HG03196 (cell line): ENCODE data around the gene BDH2.

ENCODE experiments used
- ATAC-seq: cut with Tn5 transposase; IDR thresholded peaks from one replicate; pipeline ENCODE4 v1.9.1; 2021; ENCODE audit not compliant: unreplicated experiment

The BDH2 gene

DNA sequence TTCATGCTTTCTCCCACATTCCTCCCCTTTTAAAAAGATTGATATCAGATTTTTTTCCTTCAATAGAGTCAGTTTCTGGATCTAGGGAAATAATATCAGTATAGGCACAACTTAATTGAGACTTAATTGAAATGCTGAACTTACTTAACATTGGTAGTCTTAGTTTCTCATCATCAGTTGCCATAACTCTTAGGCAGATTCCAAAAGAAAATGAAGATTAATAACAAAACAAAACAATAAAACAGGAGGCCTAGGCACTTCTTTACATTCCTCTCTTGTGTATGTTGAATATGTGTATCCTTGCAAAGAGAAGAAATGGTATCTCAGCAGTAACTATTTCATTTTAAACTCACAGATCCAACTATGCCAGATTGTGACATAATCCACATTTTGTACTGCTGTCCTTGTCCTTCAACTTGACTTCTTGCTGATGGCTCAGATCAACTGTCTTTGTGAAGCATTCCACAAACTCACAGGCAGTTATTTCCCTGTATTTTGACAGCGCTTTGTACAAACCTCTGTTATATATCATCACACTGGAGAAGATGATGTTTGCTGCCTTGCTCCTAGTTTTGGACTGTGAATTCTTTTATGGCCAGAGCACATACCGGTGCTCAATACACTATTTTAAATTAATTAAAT, 14.0 kb downstream of the BDH2 start:
- no peak for ATAC-seq

DNA sequence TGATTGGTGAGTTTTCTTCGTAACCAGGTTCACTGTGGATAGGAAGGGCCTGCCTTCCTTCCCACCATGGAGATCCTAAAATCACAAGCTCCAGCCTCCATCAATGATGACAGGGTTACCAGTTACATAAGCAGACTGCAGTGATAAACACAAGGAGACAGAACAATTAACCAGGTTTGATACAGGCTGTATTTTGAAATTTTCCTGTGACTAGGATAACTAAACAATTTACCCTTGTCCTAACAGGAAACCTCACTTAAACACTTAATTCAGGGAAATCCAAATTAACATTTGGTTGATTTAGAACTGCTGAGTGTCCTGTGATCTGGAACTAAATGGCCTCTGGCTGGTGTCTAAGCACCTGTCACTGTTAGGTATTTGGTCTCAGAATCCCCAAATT, 20.0 kb downstream of the BDH2 start:
- ATAC-seq: no peak

DNA sequence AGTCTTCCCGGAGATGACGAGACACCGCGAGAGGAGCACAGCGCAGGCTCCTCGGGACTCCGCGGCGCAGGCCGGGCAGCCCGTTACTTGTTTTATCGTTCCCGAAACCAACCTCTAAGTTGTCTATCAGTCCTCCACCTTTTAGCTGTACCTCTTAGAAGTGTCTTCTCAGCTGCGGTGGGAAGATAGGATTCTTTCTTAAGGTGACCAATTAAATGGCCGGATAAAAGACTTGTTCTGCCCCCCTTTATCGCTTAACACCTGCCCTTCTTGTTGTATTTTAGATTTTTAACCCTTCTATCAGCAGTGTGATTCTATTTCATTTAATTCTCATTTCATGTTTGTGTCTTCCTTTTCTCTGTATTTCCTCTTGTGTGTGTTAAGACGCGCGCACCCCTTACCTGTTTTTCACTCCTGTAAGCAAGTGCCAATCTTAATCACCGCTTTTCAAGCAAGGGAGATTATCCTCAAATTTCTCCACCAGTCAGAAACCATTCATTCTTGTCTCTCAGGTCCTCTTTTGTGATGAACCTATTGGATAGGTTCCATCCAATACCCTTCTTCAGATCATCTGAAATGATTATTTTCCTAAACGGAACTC, 22.8 kb downstream of the BDH2 start, which contains the start of gene SLC9B2:
Gene SLC9B2 (minus strand): TSS at position 15 of the 601 bp plus-strand sequence. CDS start 9,211 bp downstream, outside the sequence.
- peak; percentile 38 for ATAC-seq

DNA sequence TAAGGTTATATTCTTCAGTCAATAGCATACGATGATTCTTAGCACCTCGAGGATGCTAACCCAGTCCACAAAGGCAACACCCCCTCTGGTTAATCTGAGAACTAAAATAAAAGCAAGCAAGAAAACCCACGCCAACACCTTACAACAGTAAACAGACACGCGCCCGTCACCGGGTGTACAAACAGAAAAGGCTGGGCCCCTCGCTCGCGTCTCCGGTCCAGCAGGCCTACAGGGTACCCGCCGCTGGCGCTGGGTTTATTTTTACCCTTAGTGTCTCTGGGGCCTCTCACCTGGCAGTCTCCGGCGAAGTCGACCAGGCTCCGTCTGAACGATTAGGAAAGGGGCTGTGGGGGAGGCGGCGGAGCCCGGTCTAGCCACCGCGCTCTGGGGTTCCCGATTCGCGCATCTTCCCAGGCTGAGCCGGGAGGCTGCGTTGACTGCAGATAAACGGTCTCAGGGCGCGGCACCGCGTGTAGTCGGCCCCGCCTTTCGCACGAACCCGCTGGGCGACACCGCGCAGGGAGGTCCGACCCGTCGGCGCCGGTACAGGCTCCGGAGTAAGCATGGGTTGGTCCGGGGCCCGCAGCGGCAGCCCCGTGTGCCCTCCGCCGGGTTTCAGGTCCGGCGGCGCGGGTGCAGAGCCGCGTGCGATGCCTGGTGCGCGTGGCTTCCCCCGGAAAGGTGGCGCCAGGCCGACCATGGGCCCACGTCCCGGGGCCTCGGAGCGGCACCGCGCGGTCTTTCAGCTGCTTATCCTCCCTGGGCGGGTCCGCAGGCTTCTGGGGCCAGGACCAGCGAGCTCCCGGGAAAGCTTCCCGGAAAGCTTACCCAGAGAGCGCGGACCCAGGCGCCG, 23.5 kb downstream of the BDH2 start:
- ATAC-seq: peak; percentile 53

DNA sequence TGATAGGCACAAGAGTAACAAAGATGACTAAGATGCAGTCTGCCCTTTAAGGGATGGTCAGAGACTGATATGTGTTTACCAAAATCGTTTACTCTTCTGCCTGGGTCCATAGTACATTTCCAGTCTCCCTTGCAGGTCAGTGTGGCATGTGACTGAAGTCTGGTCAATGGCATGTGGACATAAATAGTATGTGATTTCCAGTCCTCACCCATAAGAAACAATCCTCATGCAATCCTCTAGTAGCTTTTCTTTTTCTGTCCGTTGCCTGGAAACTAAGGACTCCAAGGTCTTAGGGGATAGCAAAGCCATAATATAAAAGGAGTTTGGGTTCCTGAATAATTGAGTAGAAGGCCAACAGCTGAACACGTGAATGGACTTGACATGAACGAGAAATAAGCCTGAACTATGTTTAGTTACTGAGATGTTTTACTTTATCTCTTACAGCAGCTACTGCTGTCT, 24.2 kb downstream of the BDH2 start:
- peak; percentile 2 for ATAC-seq

DNA sequence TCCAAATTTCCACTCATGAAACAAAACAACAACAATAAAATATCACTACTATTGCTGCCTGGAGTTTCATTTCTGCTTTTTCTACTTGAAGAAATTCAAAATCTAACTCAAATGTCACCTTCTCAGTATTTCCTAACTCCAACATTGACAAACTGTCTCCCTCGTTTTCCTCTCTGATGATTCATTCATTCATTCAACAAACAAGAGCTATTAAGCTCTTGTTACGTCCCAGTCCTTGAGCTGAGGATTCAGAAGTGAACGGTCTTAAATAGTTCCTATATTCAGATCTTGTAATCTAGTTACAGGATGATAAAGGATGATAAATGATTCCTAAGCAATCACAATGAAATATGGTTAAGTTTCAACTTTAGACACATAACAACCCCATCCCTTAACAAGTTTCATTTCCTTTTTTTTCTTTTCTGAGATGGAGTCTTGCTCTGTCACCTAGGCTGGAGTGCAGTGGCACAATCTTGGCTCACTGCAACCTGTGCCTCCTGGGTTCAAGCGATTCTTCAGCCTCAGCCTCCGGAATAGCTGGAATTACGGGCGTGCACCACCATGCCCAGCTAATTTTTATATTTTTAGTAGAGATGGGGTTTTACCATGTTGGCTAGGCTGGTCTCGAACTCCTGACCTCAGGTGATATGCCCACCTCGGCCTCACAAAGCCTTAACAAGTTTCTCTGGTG, 24.7 kb downstream of the BDH2 start:
- peak; percentile 35 for ATAC-seq

DNA sequence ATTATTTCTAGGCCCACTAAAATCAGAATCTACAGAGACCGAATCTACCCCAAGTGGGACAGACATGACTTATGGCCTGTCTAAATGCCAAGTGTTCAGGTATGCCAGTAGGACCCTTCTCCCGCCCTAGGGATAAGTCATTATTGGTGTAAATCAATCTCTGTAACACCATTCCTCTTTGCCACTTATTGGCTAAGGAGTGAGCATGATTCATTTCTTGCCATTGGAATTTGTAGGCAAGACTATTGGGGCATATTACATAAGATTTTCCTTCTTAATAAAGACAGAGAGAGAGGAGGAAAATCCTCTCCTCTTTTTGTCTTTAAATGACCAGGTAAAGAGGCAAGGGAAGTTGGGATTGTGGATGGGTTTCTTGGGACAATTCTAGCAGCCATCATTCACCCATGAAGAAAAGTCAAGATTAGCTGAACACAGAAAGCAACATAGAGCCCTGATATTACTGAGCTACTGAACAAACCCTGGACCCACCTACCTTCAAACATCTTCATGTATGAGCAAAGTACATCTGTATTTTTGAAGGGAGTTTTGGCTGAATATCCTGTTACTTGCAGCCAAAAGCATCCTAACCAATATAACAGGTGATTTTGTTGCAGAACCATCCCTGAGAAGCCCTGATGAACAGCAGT, 25.7 kb downstream of the BDH2 start:
- ATAC-seq: no peak

DNA sequence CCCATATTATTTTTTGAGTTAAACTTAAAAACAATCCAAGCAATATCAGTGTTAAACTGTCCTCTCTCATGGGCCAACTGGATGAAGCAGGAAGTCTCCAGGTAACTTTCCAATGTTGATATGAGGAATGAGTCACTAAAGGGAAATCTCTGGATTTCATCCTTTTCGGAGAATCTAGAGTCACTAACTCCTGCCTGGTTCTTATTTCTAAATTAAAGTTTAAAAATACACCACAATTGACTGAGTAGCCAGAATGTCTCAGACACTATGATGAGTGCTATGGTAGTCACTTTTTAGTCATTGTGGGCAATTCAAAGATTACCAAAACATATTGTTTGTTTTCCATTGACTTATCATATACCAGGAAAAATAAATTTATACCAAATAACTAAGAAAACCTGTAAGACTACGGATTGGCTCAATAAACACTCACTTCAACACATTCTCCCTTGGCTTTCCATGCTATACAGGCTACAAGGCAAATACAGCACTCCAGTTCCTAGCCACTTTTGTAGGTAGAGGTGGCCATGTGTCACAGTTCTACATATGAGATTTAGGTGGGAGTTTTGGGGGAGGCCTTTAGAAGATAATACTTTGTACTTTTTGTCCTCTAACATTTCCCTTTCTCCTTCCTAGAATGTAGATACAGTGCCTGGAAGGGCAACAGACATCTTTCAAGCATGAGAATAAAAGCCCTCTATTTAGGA, 31.6 kb downstream of the BDH2 start:
- no peak for ATAC-seq

DNA sequence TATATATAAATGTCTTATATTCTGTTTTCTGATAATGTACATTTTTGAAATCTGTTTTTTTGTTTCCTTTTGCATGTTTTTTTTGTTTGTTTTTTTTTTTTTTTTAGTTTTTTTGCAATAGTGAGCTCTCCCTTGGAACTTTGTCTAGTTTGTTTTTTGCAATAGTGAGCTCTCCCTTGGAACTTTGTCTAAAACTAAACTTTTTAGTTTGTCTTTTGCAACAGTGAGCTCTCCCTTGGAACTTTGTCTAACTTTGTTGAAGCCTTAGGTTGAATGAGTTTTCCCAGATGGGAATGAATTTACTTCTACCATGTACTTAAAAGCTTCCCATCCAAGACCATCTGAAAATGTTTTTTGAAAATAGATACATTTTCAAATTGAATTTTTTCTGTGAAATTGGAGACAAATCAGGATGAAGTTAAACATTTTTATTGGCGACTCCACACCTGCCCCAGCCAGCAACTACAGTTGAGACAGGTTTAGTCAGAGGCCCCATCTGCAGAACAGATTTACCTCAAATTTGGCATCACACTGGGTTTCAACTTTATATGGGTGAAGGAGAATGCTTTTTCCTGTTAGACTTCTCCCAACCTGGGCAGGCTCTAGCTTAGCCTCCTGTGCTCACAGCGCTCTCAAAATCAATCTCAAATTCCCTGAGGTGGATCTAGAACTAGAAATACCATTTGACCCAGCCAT, 39.0 kb downstream of the BDH2 start:
- no peak for ATAC-seq

DNA sequence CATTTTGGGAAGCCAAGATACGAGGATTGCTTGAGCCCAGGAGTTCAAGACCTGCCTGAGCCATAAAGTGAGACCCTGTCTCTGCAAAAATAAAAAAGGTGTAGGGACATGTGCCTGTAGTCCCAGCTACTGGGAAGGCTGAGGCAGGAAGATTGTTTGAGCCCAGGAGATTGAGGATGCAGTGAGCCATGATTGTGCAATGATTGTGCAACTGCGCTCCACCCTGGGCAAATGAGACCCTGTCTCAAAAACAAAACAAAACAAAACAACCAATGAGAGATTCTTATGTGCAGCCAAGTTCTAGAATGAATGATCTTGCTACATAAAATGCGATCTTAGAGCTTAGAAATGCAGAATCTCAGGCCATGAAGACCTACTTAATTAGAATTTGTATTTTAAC, 45.6 kb downstream of the BDH2 start:
- no peak for ATAC-seq

DNA sequence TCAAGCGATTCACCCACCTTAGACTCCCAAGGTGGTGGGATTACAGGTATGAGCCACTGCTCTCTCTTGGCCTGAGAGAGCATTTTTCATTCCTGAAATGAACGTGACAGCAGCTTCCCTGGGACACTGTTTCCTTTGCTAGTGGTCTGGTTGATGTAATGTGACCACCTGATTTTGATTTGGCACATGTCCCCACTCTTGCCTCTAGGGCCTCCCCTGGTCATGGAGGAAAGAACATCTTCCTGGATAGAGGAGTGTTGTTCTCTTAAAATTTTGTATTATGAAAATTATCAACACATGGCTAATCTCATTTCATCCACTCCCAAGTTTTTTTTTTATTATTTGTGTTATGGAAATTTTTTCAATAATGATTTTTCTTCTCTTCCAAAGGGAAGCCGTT, 46.9 kb downstream of the BDH2 start:
- no peak for ATAC-seq

DNA sequence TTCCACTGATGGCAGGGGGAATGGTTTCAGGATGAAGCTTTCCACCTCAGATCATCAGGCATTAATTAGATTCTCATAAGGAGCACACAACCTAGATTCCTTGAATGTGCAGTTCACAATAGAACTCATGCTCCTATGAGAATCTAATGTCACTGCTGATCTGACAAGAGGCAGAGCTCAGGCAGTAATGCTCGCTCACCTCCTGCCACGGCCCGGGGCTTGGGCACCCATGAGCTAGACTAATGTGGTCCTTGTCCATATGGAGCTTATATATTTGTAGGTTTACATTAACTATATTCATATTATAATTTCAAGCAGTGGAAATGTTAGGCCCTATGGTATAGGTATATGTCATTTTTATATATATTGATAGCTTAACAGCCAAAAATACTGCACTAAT, 47.5 kb downstream of the BDH2 start:
- ATAC-seq: no peak

DNA sequence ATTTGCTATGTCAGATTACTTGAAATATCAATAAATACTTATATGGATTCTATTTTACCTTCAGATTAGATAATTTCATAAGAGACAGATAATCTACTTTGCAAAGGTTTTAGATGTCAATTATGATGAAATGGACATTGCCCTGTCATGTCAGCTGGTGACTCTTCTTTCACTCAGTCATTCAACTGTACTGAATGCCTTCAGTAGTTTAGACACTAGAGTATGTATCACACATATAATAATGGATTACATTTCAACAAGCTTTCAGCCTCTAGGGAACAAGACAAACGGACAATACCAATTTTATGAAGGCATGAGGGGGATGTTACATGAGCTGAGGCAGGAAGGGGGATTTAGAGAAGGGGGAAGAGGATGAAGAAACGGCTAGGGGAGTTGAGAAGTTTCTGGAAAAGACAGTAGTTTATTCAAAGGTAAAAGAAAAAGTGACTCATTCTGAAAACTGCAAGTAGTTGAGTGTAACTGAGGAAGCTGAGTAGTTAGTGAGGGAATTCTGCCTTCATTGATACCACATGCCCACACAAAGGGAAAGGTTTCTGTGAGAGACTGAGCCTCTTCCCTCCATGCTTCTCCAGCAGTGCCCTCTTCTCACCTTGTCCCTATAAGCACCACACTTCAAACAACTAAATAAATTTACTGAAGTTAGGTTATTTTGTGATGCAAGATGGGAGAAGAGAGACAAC, 48.7 kb downstream of the BDH2 start:
- ATAC-seq: no peak

DNA sequence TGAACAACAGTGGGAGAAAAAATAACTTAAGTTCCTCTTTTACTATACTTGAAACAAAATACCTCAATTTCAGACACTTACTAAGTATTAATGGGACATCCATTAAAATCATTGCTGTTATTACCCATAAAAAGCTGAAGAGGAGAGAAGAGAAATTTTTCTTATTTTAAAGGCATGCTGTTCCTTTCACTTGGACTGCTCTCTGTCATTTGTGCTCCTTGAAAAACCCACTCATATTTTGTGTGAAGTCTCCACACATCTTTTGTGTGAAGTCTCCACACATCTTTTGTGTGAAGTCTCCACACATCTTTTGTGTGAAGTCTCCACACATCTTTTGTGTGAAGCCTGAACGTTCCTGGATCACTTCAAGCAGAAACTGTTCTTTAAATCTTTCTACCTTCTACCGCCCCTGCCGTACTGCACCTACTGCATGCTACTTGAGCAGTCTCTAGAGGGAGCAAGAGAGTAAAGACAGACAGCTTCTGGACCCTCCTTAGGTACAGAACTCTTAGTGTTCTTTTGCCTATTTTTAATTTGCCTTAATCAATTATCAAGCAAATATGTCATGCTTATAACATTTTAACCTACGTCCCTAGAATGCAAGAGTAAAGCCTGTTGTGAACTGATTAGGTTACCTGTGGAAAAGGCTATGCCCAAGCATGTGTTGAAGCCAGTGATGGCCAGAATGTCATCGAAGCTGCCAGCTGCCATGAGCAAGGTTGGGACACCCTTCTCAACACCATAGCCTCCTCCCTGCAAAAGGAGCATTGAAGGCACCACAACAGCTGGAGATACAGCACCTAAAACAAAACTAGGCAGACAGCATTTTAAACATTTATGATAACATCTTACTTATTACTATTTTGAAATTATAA, 53.0 kb downstream of the BDH2 start:
- peak; percentile 86 for ATAC-seq

DNA sequence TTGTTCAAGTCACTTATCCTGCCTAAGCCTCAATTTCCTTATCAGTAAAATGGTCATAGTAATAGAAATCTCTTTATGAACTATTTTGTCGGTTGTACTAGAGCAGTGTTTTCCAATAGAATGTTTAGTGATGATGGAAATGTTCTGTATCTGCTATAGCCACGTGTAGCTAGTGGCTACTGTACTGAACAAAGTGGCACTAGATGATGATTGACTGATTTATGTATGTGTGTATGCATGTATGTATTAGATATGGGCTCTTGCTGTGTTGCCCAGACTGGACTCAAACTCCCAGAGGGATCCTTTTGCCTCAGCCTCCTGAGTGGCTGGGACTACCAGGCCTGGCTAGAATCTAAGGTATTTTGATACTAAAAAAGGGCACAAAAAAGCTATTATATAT, 55.5 kb downstream of the BDH2 start:
- no peak for ATAC-seq

DNA sequence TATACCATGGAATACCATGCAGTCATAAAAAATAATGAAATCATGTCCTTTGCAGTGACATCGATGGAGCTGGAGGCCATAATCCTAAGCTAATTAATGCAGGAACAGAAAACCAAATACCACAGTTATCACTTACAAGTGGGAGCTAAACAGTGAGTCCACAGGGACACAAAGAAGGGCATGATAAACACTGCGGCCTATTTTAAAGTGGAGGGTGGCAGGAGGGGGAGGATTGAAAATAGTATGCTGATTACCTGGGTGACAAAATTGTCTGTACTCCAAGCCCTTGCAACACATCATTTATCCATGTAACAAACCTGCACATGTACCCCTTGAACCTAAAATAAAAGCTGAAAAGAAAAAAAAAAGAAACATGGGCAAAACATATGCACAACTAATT, 63.5 kb downstream of the BDH2 start:
- ATAC-seq: no peak

DNA sequence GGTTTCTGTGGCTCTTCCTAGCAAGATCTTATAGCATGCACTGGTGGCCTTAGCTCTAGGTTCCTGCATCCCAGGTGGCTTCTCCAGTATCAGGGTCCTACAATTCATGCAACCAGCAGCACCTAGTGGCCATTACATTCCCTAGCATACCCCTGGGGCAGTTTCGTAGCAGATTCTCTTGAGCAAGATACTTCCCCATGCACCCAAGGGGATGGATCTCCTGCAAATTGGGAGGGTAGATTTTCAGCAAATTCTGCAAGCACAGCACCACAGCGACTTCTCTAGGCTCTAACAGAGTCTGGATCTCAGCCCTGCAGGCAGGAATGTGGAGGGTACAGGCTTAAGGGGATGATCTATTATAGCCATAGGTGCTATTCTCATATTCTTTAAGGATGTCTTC, 67.1 kb downstream of the BDH2 start:
- peak; percentile 61 for ATAC-seq

DNA sequence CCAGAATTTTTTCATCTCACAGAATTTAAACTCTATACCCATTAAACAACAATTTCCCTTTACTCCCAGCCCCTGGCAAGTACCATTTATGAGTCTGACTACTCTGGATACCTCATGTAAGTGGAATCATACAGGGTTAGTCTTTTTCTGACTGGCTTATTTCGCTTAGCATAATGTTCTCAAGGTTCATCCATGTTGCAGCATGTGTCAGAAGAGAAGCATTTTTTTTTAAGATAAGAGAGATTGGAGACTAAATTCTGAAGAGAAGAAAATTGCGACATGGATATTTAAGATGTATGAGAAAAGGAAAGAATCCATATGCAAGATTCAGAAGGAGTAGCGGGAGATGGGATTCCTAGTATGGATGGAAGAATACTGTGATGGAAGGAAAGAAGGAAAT, 68.8 kb downstream of the BDH2 start:
- ATAC-seq: no peak
